ENCODE results near the gene PSG11.
"Not testable (repeated sequence)": the region's sequence is repeated elsewhere in the genome, so short reads cannot be mapped to it uniquely, and the experiment has no call there.

The PSG11 gene

DNA sequence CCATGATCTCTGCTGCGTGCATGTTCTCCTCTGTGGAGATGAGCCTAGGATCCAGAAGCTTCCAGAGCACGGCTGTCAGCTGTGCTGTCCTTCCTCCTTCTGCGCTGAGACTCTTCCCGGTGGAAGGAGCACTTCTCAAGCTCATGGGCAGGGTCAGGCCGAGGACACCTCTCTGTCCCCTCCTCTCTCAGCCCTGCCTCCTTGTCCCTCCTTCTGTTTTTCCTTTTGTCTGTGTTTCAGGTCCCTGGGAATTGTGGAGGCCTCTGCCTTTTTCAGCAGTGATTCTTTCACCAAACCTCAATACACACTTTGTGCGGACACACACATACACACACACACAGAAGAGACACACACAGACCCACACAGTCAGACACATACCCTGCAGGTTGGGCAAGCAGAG, at the start of gene PSG11:
TSS of gene PSG11 (minus strand) at position 101 of the 400 bp plus-strand sequence. CDS start at position 4, 97 bp downstream.
- not testable (repeated sequence) for DNase-seq

GRCh38 chr19:43062418-43062817, 36.1 kb upstream of the PSG11 start:
- DNase-seq: not testable (repeated sequence)

DNA sequence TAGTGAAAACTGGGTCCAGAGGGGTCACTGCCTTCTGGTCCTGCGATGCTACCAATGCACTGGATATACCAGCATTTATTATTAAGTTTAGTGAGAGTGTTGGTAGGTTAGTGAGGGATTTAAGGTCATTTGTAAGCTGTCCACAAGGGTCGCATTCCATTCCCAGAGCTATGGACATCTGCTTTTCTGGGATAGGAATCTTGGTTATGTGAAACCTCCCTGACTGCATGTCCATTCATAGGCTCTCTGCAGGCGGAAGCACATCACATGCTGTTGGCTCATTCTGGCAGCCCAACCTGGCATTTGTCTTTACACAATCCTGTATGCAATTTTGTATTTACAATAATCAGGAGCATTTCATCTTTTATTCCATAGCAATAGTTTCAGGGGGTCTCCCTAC, 35.1 kb upstream of the PSG11 start:
- DNase-seq: not testable (repeated sequence)

DNA sequence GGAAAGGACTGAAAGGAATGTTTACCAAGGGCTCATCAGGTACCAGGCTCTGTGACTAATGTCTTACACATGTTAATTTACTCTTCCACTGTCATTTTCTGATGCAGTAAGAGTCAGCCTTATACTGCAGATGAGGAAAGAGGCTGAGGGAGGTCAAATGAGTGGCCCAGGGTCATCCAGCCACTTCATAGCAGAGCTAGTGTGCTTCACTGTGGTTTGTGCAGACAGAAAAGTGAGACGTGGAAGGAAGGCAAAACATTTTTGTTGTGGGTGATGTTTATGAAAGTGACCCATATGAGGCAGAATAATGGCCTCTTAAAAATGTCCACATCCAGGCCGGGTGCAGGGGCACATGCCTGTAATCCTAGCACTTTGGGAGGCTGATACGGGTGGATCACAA, 34.0 kb upstream of the PSG11 start:
- not testable (repeated sequence) for DNase-seq

- not testable (repeated sequence) for DNase-seq
These were observed 33.2 kb upstream of the PSG11 start for GRCh38 chr19:43059482-43059881.

GRCh38 chr19:43058440-43058839, 32.2 kb upstream of the PSG11 start:
- not testable (repeated sequence) for DNase-seq

- DNase-seq: not testable (repeated sequence)
These were observed 21.7 kb upstream of the PSG11 start for GRCh38 chr19:43047966-43048365.

GRCh38 chr19:43046578-43046977, 20.3 kb upstream of the PSG11 start:
- not testable (repeated sequence) for DNase-seq

- DNase-seq: not testable (repeated sequence)
These were observed 17.4 kb upstream of the PSG11 start for GRCh38 chr19:43043492-43044180.

DNA sequence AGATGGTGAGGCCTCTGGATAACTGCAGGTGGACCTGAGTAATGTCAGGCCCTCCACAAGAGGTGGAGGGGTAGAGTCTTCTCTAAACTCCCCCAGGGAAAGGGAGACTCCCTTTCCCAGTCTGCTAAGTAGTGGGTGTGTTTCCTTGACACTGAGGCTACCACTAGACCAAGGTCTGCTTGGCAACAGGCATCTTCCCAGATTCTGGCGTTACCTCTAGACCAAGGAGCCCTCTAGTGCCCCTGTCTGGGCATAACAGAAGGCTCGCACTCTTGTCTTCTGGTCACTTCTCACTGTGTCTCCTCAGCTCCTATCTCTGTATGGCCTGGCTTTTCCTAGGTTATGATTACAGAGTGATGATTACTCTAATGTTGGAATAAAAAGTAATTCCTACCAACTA, 5.4 kb upstream of the PSG11 start:
- not testable (repeated sequence) for DNase-seq

- DNase-seq: no peak
These were observed 2.6 kb upstream of the PSG11 start for GRCh38 chr19:43028866-43029265.

GRCh38 chr19:43027985-43028384, 1.7 kb upstream of the PSG11 start:
- DNase-seq: not testable (repeated sequence)

DNA sequence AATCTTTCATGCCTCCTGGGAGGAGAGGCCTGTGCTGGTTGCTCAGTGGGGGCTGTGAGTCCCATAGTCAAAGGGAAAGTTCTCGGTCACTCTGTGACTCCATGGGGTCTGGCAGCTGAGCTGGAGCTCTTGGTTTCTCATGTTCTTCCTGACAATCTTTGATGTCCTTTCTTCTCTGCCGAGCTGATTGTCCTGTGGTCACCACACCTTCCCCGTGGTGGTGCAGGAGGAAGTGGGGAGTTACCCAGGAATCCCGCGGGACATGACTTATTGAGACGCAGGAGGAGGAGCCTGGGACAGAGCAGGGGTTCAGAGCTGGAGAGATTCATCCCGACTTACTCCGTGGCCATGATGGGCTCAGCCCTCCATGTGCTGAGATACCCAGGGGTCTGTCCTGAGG, 792 bp upstream of the PSG11 start:
- DNase-seq: not testable (repeated sequence)

DNA sequence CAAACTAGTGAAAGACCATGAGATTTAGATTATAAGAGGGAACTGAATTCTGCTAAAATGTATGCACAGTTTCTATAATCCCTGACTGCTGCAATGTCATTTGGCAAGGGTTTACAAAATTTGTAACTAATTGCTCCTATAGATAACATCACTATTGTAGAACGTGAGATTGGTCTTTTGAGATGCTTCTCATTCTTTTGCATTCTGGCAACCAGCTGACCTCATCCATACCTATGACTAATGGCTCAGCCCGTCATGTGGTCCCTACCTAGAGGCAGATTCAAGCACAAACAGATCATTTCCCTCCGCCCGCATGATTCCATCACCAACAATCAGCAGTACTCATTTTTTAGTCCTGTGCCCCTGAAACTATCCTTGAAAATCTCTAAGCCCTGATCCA, 4.2 kb downstream of the PSG11 start:
- DNase-seq: not testable (repeated sequence)

GRCh38 chr19:43021629-43022028, 4.6 kb downstream of the PSG11 start:
- not testable (repeated sequence) for DNase-seq

DNA sequence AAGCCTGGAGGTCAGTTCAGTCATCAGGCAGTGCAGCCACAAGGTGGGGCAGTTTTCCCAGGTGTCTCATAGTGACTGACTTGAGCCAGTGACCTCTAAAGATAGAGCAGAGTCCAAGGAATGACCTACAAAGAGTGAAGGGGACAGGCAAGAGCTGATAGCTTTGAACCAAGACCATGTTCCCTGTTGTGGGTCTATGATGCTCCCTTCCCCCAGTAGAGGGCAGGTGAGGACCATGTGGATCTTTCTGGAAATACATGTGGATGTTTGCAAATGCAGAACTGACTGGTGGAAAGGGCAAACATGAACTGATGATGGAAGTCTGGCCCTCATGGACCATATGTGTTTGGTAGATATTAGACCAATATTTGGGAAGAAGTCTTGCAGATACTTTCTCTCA, 6.7 kb downstream of the PSG11 start:
- DNase-seq: not testable (repeated sequence)

DNA sequence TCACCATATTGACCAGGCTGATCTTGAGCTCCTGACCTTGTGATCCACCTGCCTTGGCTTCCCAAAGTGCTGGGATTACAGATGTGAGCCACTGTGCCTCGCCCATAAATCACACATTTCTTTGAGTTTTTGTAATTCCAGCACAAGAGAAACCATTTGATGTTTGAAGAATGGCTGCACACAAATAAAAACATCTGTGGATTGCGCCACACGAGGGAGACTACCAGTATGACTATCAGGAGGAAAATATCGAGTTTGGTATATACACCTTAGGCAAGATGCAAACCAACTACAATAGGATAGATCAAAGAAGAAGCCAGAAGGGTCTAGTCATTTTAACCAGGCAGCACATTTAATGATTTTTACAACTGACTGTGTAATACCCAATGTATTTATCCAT, 20.4 kb downstream of the PSG11 start:
- not testable (repeated sequence) for DNase-seq

- DNase-seq: not testable (repeated sequence)
These were observed 21.4 kb downstream of the PSG11 start for GRCh38 chr19:43004846-43005245.

- not testable (repeated sequence) for DNase-seq
These were observed 22.6 kb downstream of the PSG11 start for GRCh38 chr19:43003634-43004033.

GRCh38 chr19:43002948-43003347, 23.3 kb downstream of the PSG11 start:
- not testable (repeated sequence) for DNase-seq

DNA sequence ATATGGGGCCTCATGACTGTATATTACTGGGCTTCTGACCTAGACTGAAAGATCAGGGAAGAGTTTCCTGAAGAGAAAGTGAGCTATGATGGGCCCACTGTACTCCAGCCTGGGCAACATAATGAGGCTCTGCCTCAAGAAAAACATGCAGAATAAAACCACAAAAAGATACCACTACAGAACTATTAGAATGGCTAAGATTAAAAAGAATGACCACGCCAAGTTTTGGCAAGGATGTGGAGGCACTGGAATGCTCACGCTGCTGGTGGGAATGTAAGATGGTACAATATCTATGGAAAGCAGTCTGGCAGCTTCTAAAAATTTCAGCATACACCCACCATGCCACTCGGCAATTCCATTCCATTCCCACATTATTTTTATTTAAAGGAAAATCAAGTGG, 30.1 kb downstream of the PSG11 start:
- not testable (repeated sequence) for DNase-seq

GRCh38 chr19:42992029-42992604, 34.2 kb downstream of the PSG11 start:
- DNase-seq: not testable (repeated sequence)

GRCh38 chr19:42989851-42990250, 36.4 kb downstream of the PSG11 start:
- DNase-seq: no peak

- DNase-seq: not testable (repeated sequence)
These were observed 37.1 kb downstream of the PSG11 start for GRCh38 chr19:42989186-42989585.
